GM18505 (cell line): ENCODE data around the gene HOXD3.

Experiments used
- ATAC-seq: cut with Tn5 transposase; IDR thresholded peaks from one replicate; pipeline ENCODE4 v1.9.1; 2021; ENCODE audit not compliant: unreplicated experiment
- POLR2A ChIP-seq: IDR thresholded peaks from 4 replicates; pipeline ENCODE4 v1.6.1; 2011; ENCODE audit warnings: borderline replicate concordance; ENCODE audit not compliant: insufficient read depth, insufficient read length; ENCODE audit errors: extremely low read depth

Gene HOXD3

DNA sequence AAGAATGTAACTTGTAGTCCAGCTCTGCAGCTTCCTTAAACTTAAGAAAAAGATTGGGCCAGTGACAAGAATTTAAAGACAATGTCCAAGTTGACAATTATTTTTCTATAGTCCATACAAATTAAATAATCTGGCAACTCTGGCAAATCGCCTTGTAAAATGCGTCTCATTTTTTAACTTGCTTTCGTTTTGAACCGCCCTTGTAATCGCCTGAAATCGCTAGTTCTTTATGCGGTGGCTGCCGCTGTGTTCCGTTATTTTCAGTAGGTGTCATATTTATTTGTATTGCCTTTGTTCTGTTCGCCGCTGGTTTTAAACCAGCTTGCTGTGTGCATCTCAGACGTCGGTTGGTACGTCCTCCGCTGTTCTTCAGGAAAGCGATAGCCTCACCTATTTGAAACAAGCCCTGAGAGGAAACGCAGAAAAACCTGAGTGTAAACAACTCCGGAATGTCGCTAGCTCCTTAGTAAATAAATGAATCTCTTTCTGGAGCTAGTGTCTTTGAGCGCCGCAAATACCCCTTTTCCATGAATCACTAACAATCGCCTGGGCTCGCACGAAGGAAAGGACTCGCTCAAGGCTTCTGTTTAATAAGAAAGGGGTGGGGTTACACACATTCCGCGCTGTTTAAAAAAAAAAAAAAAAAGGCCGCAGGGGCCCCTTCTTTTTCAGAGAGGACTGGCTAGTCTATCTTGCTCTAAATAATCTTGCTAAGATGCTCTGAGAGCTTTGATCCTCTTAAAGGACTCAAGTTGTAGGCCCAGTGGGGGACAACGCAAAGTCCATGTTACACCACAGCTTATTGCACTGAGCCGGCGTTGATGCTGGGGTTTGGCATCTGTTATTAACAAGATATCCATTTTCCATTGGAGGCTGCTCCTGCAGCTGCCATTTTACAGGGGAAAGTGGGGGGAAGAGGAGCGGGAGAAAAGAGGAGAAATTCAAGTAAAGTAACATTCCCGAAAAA, 24.6 kb upstream of the HOXD3 start:
- TF ChIP-seq POLR2A = no peak
- ATAC-seq = no peak

GRCh38 chr2:176133389-176133788, 23.7 kb upstream of the HOXD3 start:
- ATAC-seq = no peak
- TF ChIP-seq POLR2A = no peak

DNA sequence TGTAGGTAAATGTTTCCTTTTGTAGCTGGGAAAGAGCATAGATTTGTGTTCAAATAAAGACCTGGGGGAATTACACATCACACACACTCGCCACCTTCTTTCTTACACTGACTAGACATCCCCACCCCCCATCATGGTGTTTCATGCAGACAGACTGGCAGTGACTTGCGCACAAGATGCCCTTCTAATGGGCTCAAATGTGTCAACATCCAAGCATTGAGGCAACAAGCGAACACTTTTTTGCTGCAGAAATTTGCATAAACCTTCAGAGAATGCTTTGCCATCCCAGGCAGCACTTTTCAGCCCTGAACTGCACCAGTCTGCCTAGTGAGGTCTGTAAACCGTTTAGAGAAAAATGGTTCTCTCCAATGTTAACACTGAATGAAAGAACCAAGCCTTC, 23.1 kb upstream of the HOXD3 start:
- TF ChIP-seq POLR2A = no peak
- no peak for ATAC-seq

GRCh38 chr2:176135035-176135440, 22.1 kb upstream of the HOXD3 start:
- ATAC-seq = no peak
- TF ChIP-seq POLR2A = no peak

DNA sequence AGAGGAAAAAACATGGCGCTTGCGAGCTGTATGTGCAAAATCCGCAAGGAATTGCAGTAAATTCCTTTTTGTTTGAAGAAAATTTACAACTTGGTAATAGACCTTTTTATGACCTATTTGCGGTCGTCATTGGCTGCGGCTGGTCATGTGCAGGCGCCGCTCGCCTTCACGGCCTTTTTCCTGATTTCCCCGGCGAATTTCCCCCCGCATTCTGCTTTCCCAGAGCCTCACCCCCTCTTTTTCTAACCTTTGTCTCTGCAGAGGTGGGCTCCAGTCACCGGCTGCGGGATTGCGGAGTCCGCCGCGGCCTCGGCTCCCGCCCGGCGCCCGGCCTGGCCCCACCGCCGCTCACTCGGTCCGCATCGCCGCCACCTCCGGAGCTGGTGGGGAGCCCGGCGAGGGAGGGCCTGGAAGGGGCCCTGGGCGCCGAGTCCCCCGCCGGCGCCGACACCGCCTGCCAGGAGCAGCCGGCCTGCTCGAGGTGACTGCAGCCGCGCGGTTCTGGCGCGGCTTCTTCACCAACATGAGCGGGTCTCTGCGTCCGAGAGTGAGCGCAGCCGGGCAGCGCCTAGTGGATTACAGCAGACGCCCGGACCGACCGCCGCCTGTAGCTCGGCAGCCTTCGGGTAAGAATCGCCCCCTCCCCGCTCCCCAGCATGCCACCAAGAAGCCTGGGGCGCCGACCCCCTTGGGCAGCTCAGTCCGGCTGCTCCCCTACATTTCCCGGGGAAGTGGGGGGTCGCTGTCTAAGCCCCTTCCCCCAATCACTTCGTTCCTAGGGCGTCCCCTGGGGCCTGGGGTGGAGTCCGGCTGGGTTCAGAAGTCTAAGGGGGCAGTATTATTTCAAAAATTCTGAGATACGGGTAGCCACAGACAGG, 20.5 kb upstream of the HOXD3 start:
- TF ChIP-seq POLR2A = no peak
- no peak for ATAC-seq

DNA sequence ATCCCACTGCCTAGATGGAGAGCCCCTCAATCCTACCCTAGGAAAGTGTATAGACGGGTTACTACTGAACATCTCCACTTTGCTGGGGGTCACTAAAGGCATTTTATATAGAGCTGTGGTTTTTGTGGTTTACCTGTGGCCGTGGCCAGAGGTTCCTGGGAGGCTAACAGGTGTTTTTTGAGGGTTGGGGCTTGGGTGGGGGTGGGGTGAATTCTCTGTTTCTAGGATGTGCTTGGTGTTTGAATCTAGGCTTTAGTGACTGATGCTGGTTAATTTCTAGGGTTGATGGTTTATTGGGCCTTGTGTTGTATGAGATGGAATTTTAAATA, 19.9 kb upstream of the HOXD3 start:
- ATAC-seq = no peak
- no peak for TF ChIP-seq POLR2A

- ATAC-seq = no peak
- no peak for TF ChIP-seq POLR2A
These were observed 19.2 kb upstream of the HOXD3 start for GRCh38 chr2:176137906-176138305.

GRCh38 chr2:176138526-176138922, 18.6 kb upstream of the HOXD3 start:
- no peak for TF ChIP-seq POLR2A
- no peak for ATAC-seq

GRCh38 chr2:176138923-176139660, 18.0 kb upstream of the HOXD3 start:
- TF ChIP-seq POLR2A = no peak
- ATAC-seq = no peak

DNA sequence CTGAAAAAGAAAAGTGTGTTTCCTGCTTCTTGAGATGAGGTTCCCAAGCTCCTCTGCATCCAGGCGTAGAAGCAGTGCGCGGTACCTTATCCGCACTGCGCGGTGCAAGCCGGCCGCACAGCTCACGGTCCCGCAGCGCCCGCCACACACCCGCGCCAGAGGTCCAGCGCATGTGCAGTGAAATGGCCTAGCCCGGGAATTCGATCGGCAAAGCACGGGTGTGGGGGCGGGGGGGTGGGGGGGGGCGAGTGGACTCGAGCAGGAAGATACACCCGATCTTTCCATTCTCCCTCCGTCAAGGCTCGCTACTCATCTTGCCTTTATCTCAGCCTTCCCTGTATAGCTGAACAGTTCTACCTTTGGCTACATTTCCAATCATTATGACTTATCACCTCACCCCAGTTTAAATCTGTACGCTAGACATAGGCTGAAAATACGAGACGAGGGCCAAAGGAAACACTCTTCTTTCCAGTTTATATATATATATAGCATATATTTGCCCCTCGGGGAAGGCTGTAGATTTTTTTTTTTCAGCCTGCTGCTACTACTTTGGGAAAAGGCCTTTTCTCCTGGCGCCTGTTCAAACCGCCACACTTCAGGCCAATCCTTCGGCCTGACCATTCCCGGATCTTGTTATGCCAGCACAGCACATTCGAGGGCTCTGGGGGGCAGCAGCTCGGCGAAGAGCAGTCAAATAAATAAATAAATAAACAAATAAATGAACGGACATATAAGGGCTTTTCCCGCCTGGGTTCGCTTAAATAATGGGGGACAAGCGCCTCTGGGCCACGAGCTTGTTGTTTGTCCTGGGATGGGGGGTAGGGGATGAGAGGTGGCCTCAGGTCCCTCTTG, 17.2 kb upstream of the HOXD3 start:
- no peak for ATAC-seq
- TF ChIP-seq POLR2A = no peak

GRCh38 chr2:176140513-176141317, 16.4 kb upstream of the HOXD3 start:
- TF ChIP-seq POLR2A = no peak
- ATAC-seq = peak; percentile 92

DNA sequence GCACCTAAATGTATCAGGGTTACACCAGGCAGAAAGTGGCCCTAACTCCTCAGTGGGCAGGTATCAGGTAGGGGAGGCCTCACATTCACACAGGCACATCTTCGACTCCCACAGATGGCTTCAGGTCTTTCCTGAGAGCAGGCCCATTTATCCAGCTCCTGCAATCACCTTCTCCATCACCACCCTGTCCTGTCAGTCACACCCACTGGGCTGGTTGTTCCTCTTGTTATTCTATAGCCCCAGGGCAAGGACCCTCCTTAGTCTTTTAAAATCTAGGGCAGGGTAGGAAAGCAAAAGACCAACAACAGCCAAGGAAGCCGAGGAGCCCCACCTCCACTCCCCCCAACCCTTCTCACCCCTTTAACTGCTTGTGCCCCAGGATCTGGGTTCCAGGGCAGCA, 14.8 kb upstream of the HOXD3 start:
- no peak for ATAC-seq
- TF ChIP-seq POLR2A = no peak
